Uterus (tissue), 4 donors: Measurements from ENCODE around the gene FYN. TPM values are rescaled to one million over a fixed set of nuclear protein-coding genes. Genes with fewer than 3 reads are reported as not detected.
A peak's percentile ranks its signal among the peaks of the same experiment; 100 is the strongest.

Experiments
- DNase-seq, 2 donors: peaks; one replicate each; pipeline ENCODE4 v3.0.0-alpha.2; 2019 to 2020
- H3K27ac ChIP-seq, 2 donors: fragments of 200-600 bp; sonication (generic); 1 replicate in 1 of 2; 2 replicates in 1 of 2; pipeline ENCODE4 v1.5.1; 2016 to 2018
- H3K27me3 ChIP-seq, 2 donors: fragments of 200-600 bp; sonication (generic); one replicate each; pipeline ENCODE4 v1.5.1; 2018 to 2019; ENCODE audit warnings: control low read depth in 1 of 2
- H3K36me3 ChIP-seq, 2 donors: fragments of 200-600 bp; sonication (generic); one replicate each; pipeline ENCODE4 v1.5.1; 2019; ENCODE audit warnings: control low read depth in 1 of 2
- H3K4me1 ChIP-seq, 2 donors: fragments of 200-600 bp; sonication (generic); one replicate each; pipeline ENCODE4 v1.5.1; 2018 to 2019; ENCODE audit warnings: control low read depth in 1 of 2
- H3K4me3 ChIP-seq, 2 donors: fragments of 200-600 bp; sonication (generic); 1 replicate in 1 of 2; 2 replicates in 1 of 2; pipeline ENCODE4 v1.5.1; 2018 to 2019; ENCODE audit warnings: mild to moderate bottlenecking in 1 of 2
- H3K9me3 ChIP-seq, 2 donors: fragments of 200-600 bp; sonication (generic); one replicate each; pipeline ENCODE4 v1.5.1; 2019; ENCODE audit warnings: control low read depth in 1 of 2
- POLR2A ChIP-seq, 2 donors: fragments of 450-650 bp; IDR thresholded peaks; one replicate each; pipeline ENCODE4 v1.6.1; 2016; ENCODE audit warnings: antibody characterized with exemption in 2 of 2, mild to moderate bottlenecking in 1 of 2, moderate library complexity in 1 of 2
- intact Hi-C: fragments of 100-400 bp; cut with DNase I; formaldehyde crosslinking; loops from one replicate; pipeline ENCODE4 v1.15.1; 2023; ENCODE audit warnings: low total_unique reads
- total RNA-seq, 4 donors: library from RNA; depleted of rRNA in 3 of 4; stranded (reverse); fragments of >200 nt in 3 of 4; gene quantifications; one replicate each; pipeline versions ENCODE4 v1.1.0 to v1.2.4, GENCODE V29; 2014 to 2023
- TF ChIP-seq, protein P1 (sequence below), 4 experiments: fragments of 200-600 bp in 2 of 4; fragments of 450-650 bp in 2 of 4; sonication (generic) in 2 of 4; IDR thresholded peaks; one replicate each; pipeline ENCODE4 v1.5.1; 2016 to 2019; ENCODE audit warnings: antibody characterized with exemption in 4 of 4, mild to moderate bottlenecking in 2 of 4, moderate library complexity in 1 of 4
- donor health status: DM: yes; HTN: yes; CAD: no.

Gene FYN
- 100 to 1,000 TPM in 3 of 4 donors, 10 to 100 TPM in 1; 50.7 to 208 (median 135) TPM for total RNA-seq

DNA sequence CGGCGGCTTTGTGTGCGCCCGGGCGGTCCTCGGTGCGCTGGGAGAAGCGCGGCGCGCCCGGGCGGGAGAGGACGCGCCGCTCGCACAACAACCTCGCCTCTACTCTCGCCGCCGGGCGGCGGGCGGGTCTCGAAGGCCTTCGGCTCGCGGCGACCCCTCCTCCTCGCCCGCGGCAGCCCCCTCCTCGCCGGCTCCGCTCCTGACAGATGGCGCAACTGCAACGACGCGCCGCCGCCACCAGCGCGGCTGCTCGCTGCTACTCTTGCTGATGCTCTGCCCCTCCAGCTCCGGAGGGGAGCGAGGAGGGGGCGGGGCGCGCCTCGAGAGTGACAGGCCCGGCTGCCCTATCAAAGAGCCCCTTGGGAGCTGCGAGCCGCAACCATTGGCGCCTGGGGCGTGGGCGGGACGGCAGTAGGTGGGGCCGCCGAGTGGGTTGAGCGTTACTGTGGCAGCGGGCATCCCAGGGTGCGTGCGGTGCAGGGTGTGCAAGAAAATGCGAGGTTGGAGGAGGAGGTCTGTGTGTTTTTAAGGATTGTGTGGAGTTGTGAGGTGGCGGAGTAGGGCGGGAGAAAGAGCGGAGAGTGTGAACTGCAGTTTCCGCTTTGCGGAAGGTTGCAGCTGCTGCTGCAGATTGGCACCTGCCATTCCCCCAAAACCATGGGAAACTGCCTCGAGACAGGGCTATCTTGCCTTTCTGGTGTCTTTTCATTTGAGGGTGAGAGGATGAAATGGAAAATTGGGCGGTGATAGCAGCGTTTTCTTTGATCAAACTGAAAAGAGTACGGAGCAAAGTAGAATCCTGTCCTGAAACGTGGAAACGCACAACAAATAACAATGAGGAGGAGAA lies at the start of gene FYN:
TSS of gene FYN (minus strand) at position 275 of the 847 bp plus-strand sequence. CDS start 153,401 bp downstream, outside the sequence.
- no peaks in the 10 kb centered on the region for H3K36me3 ChIP-seq
- H3K27ac ChIP-seq, result peak within 1 kb of the TSS; percentile 89 to 95
- TF ChIP-seq POLR2A (IDR thresholded peaks at IDR 0.05), result peak; percentile 98 to 99
- TF ChIP-seq, protein P1, sequence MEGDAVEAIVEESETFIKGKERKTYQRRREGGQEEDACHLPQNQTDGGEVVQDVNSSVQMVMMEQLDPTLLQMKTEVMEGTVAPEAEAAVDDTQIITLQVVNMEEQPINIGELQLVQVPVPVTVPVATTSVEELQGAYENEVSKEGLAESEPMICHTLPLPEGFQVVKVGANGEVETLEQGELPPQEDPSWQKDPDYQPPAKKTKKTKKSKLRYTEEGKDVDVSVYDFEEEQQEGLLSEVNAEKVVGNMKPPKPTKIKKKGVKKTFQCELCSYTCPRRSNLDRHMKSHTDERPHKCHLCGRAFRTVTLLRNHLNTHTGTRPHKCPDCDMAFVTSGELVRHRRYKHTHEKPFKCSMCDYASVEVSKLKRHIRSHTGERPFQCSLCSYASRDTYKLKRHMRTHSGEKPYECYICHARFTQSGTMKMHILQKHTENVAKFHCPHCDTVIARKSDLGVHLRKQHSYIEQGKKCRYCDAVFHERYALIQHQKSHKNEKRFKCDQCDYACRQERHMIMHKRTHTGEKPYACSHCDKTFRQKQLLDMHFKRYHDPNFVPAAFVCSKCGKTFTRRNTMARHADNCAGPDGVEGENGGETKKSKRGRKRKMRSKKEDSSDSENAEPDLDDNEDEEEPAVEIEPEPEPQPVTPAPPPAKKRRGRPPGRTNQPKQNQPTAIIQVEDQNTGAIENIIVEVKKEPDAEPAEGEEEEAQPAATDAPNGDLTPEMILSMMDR (IDR thresholded peaks at IDR 0.05), result peak; percentile 20 to 79 (median 46)
- intact Hi-C loops, result loop anchor here (10.0 kb wide), 1 partner anchor 159 kb away; no protein-coding TSS in a partner anchor
- H3K4me3 ChIP-seq, result peak within 1 kb of the TSS; percentile 79 to 90
- H3K9me3 ChIP-seq, result no peaks in the 10 kb centered on the region
- peak; percentile 98 for DNase-seq
- peaks cover 0 to 5% of the 10 kb centered on the region in 2 donors for H3K4me1 ChIP-seq
- H3K27me3 ChIP-seq, result no peaks in the 10 kb centered on the region

DNA sequence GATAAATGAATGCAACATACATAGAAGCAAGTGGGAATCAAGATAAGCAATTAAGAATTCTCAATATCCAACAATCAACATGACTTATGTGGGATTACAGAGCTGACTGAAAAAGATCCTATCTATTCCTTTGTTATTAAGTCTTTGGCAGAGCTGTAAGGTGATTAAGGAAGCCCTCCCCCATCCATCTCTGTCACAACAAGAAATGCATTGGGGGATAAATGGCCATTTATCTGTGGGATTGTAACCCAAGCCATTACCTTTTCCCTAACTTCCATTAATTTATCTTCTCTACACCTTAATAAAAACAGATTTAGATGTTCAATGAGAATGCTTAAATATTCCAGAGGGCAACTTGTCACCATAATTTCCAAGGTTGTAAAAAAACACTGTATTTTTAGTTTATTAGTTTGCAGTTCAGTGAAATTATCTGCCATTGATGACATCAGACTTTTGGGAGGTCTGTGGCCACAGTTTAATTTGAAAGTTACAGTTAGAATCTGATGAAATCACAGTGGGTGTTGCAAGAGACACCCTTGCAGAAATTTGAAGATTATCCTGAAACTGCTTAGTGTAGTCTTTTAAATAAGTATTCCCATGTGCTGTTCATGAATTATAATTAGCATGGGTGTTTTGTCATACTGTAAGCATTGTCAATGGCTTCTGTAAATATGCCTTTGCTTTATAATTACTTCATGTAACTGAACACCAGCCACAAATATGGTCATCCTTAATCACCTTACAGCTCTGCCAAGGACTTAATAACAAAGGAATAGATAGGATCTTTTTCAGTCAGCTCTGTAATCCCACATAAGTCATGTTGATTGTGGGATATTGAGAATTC lies 49.4 kb upstream of the FYN start:
- Histone ChIP-seq H3K27me3 (no peaks in the 10 kb centered on the region), H3K4me3 (no peak overlapping the region), H3K9me3 (no peaks in the 10 kb centered on the region), H3K4me1 (no peaks in the 10 kb centered on the region), H3K27ac (no peak overlapping the region), H3K36me3 (no peaks in the 10 kb centered on the region)
- no peak for DNase-seq
- no peak for TF ChIP-seq POLR2A (IDR thresholded peaks at IDR 0.05)
- TF ChIP-seq, protein P1 (IDR thresholded peaks at IDR 0.05), result no peak
- intact Hi-C loops, result no loop called here

DNA sequence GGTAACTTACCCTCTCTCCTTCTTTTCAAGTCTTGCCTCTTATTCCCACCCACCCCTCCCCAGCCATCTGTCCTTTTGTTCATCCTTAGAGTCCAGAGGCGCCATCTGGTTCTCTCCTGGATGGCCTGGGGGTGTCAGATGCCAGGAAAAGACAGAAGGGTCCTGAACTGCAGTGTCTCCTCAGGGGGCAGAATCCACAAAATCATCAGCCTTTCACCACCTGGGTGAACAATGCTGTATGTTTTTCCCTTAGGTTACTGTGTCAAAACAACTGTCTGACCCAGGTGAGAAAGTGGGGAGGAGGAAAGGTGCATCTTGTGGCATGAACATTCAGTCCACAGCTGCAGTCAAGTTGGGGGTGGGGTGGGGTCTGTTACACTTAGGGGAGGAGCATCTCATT lies 47.9 kb upstream of the FYN start:
- Histone ChIP-seq H3K4me1 (no peaks in the 10 kb centered on the region), H3K27me3 (no peaks in the 10 kb centered on the region), H3K4me3 (no peak overlapping the region), H3K9me3 (no peaks in the 10 kb centered on the region), H3K36me3 (no peaks in the 10 kb centered on the region), H3K27ac (no peak overlapping the region)
- intact Hi-C loops, result no loop called here
- TF ChIP-seq POLR2A (IDR thresholded peaks at IDR 0.05), result no peak
- no peak for DNase-seq

DNA sequence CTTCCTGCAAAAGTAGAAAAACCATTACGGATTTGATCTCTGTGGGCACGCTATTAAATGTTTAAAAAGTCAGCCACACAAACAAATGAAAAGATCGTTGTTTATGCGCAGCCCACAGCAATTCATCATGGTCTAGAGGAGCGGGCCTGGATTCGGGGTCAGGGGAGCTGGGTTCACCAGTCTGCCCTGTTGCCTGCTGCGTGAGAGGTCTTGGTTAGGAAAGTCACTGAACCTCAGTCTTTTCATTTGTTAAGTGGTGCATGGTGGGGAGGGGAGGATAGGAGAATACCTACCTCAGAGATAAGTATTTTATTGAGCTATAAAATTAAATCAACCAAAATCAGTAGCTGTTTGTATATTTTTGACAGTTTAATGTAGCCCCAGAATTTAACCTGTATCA lies 47.3 kb upstream of the FYN start:
- Histone ChIP-seq H3K9me3 (no peaks in the 10 kb centered on the region), H3K27me3 (no peaks in the 10 kb centered on the region), H3K36me3 (no peaks in the 10 kb centered on the region), H3K4me3 (no peak overlapping the region), H3K4me1 (no peaks in the 10 kb centered on the region), H3K27ac (no peak overlapping the region)
- intact Hi-C loops, result no loop called here
- TF ChIP-seq, protein P1 (IDR thresholded peaks at IDR 0.05), result no peak
- TF ChIP-seq POLR2A (IDR thresholded peaks at IDR 0.05), result no peak
- DNase-seq, result no peak

DNA sequence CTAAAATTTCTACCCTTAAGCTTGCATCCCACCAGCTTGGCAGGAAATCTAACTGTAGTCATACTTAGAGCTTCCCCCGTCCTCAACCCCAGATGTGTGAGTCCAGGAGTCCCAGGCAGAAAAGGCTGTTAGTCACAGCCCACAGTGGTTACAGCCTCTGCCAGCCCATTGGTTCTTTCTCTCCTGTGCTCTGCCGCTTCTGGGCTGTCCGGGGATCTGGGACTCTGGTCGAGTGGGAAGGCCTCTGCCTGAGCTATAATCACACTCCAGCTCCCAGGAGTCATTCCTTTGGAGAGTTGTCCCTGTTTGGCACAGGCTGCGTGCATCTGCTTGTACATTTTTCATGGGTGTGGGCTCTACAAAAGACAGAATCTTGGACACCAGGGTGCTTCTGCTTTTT lies 45.6 kb upstream of the FYN start:
- Histone ChIP-seq H3K4me1 (no peaks in the 10 kb centered on the region), H3K27me3 (no peaks in the 10 kb centered on the region), H3K36me3 (no peaks in the 10 kb centered on the region), H3K4me3 (no peak overlapping the region), H3K27ac (no peak overlapping the region), H3K9me3 (no peaks in the 10 kb centered on the region)
- DNase-seq, result peak in 1 of 2 donors; percentile 18
- intact Hi-C loops, result no loop called here
- TF ChIP-seq, protein P1 (IDR thresholded peaks at IDR 0.05), result no peak
- no peak for TF ChIP-seq POLR2A (IDR thresholded peaks at IDR 0.05)
